MCF 10A (cell line): Measurements from ENCODE around the gene CC2D1A. TPM values are rescaled to one million over a fixed set of nuclear protein-coding genes. Genes with fewer than 3 reads are reported as not detected.

ENCODE experiments used
- BruUV-seq: library from RNA; stranded (reverse); fragments of 400-500 nt; replicated peaks from 2 replicates; lab custom pipeline; 2021; lab: Mats Ljungman, UMichigan
- CTCF ChIA-PET: fragments of 300-600 bp; sonication (Branson Sonifier 250); formaldehyde crosslinking; extraction: SDS; loops from one replicate; lab custom pipeline; 2021; ENCODE audit warnings: antibody characterized with exemption, inconsistent platforms; lab: Yijun Ruan, JAX
- POLR2A ChIA-PET: fragments of 300-600, 350-650 bp; sonication (Branson Sonifier 250); formaldehyde crosslinking; extraction: SDS; loops from one replicate; lab custom pipeline; 2020; ENCODE audit warnings: antibody characterized with exemption, inconsistent platforms; lab: Yijun Ruan, JAX
- DNase-seq: peaks from one replicate; pipeline ENCODE4 v3.0.0-alpha.2; 2018; ENCODE audit not compliant: unreplicated experiment
- H3K27ac Mint-ChIP-seq: one replicate; pipeline ENCODE4 v1.8.0; 2022; ENCODE audit warnings: mild to moderate bottlenecking, low read depth, mixed read lengths; ENCODE audit not compliant: unreplicated experiment
- H3K27me3 Mint-ChIP-seq: one replicate; pipeline ENCODE4 v1.8.0; 2022; ENCODE audit warnings: mixed read lengths; ENCODE audit not compliant: insufficient read depth, unreplicated experiment
- H3K36me3 Mint-ChIP-seq: one replicate; pipeline ENCODE4 v1.8.0; 2022; ENCODE audit warnings: mild to moderate bottlenecking, moderate library complexity, mixed read lengths; ENCODE audit not compliant: insufficient read depth, unreplicated experiment
- H3K4me1 Mint-ChIP-seq: one replicate; pipeline ENCODE4 v1.8.0; 2022; ENCODE audit warnings: mixed read lengths; ENCODE audit not compliant: insufficient read depth, unreplicated experiment
- H3K4me3 Mint-ChIP-seq: one replicate; pipeline ENCODE4 v1.8.0; 2022; ENCODE audit warnings: mild to moderate bottlenecking, moderate library complexity, mixed read lengths; ENCODE audit not compliant: unreplicated experiment
- H3K9me3 Mint-ChIP-seq: one replicate; pipeline ENCODE4 v1.8.0; 2022; ENCODE audit warnings: mixed read lengths; ENCODE audit not compliant: unreplicated experiment
- CTCF ChIP-seq: fragments of 200-600 bp; IDR thresholded peaks from one replicate; pipeline ENCODE4 v1.8.0; 2022; ENCODE audit warnings: antibody characterized with exemption, mild to moderate bottlenecking; ENCODE audit not compliant: unreplicated experiment
- intact Hi-C: fragments of 100-400 bp; cut with micrococcal nuclease; formaldehyde crosslinking; loops from 2 replicates; pipeline ENCODE4 v1.14.1; 2022
- total RNA-seq: library from RNA; stranded (reverse); gene quantifications from 2 replicates; pipeline ENCODE4 v1.2.3, GENCODE V29; 2022

The CC2D1A gene
- total RNA-seq, 1 experiment from 2014 or later: 36.7 TPM

- Mint-ChIP-seq H3K9me3 (no peaks in the 10 kb centered on the region), H3K4me1 (peaks cover 9% of the 10 kb centered on the region), H3K36me3 (peaks cover 24% of the 10 kb centered on the region), H3K27me3 (no peaks in the 10 kb centered on the region), H3K4me3 (no peak overlapping the region), H3K27ac (no peak overlapping the region)
- intact Hi-C loops: no loop called here
- ChIA-PET CTCF (interaction anchor here (0.6 to 1.8 kb wide), 7 partner anchors 43 to 552 kb away, joined by 3 to 7 read pairs (median 3); partner anchors contain the start of gene MISP3), POLR2A (no interaction called here)
- DNase-seq: no peak
- no TSS peak for BruUV-seq
- no peak for TF ChIP-seq CTCF
Observed at GRCh38 chr19:13954185-13954584, 48.2 kb downstream of the CC2D1A start.

GRCh38 chr19:13955662-13956364, 49.8 kb downstream of the CC2D1A start:
- no TSS peak for BruUV-seq
- Mint-ChIP-seq H3K36me3 (peaks cover 40% of the 10 kb centered on the region), H3K27ac (no peak overlapping the region), H3K27me3 (no peaks in the 10 kb centered on the region), H3K9me3 (no peaks in the 10 kb centered on the region), H3K4me1 (peaks cover 9% of the 10 kb centered on the region), H3K4me3 (no peak overlapping the region)
- POLR2A ChIA-PET: no interaction called here
- intact Hi-C loops: no loop called here
- no peak for TF ChIP-seq CTCF
- no peak for DNase-seq
- CTCF ChIA-PET: interaction anchor here (1.1 to 1.8 kb wide), 2 partner anchors 97 to 117 kb away, joined by 3 to 7 read pairs; partner anchors contain the start of gene MISP3

GRCh38 chr19:13956365-13956744, 50.4 kb downstream of the CC2D1A start:
- H3K4me3 Mint-ChIP-seq: no peak overlapping the region
- no peak for DNase-seq
- no peak overlapping the region for H3K27ac Mint-ChIP-seq
- H3K27me3 Mint-ChIP-seq: no peaks in the 10 kb centered on the region
- H3K4me1 Mint-ChIP-seq: peaks cover 9% of the 10 kb centered on the region
- TF ChIP-seq CTCF: no peak
- intact Hi-C loops: no loop called here
- BruUV-seq: no TSS peak
- CTCF ChIA-PET: interaction anchor here (1.1 kb wide), 1 partner anchor 97 kb away, joined by 3 read pairs; no protein-coding TSS in a partner anchor
- POLR2A ChIA-PET: no interaction called here
- no peaks in the 10 kb centered on the region for H3K9me3 Mint-ChIP-seq
- H3K36me3 Mint-ChIP-seq: peaks cover 46% of the 10 kb centered on the region

- no peak overlapping the region for H3K4me3 Mint-ChIP-seq
- no peak for DNase-seq
- ChIA-PET POLR2A (interaction anchor here (0.7 kb wide), 1 partner anchor 35 kb away, joined by 3 read pairs; no protein-coding TSS in a partner anchor), CTCF (interaction anchor here (0.7 to 1.1 kb wide), 2 partner anchors 96 to 104 kb away, joined by 3 read pairs; no protein-coding TSS in a partner anchor)
- no peak for TF ChIP-seq CTCF
- no peaks in the 10 kb centered on the region for H3K9me3 Mint-ChIP-seq
- BruUV-seq: no TSS peak
- H3K27me3 Mint-ChIP-seq: no peaks in the 10 kb centered on the region
- peaks cover 49% of the 10 kb centered on the region for H3K36me3 Mint-ChIP-seq
- intact Hi-C loops: no loop called here
- H3K27ac Mint-ChIP-seq: no peak overlapping the region
- peaks cover 9% of the 10 kb centered on the region for H3K4me1 Mint-ChIP-seq
Observed at GRCh38 chr19:13957051-13957450, 51.0 kb downstream of the CC2D1A start.
